ENCODE results near the gene LSS. TPM values are rescaled to one million over a fixed set of nuclear protein-coding genes. Genes with fewer than 3 reads are reported as not detected.
A peak's percentile ranks its signal among the peaks of the same experiment; 100 is the strongest.
"Not testable (repeated sequence)": the region's sequence is repeated elsewhere in the genome, so short reads cannot be mapped to it uniquely, and the experiment has no call there.

Gene LSS
- total RNA-seq, 4 donors from 2014 or later = 53.2 to 75.2 (median 62.3) TPM

- in situ Hi-C loops (cut with MboI; ENCODE audit: low pct_ligation_motif_present in 1 of 4, low pct_unique_long_range_greater_than_20kb in 1 of 4, low sequenced_read_pairs in 3 of 4) (no loop called here), intact Hi-C loops (cut with DNase I; ENCODE audit: low total_unique reads) (no loop called here)
- Histone ChIP-seq H3K9me3 (no peaks in the 10 kb centered on the region), H3K36me3 (no peaks in the 10 kb centered on the region), H3K4me1 (peaks cover 0 to 13% (median 8%) of the 10 kb centered on the region in 4 donors), H3K27ac (peak overlapping the region in 2 of 4 donors; percentile 85 to 87), H3K4me3 (no peak overlapping the region), H3K27me3 (no peaks in the 10 kb centered on the region)
- WGBS, 2 donors (ENCODE audit: low coverage in 1 of 2) = 84 to 91% methylated on average over 7 of the region's 7 CpGs
- DNase-seq = no peak
- TF ChIP-seq POLR2AphosphoS5 (IDR thresholded peaks at IDR 0.05) (no peak), CTCF (IDR thresholded peaks at IDR 0.05) (no peak), EP300 (IDR thresholded peaks at IDR 0.05; ENCODE audit: low read depth) (no peak), POLR2A (IDR thresholded peaks at IDR 0.05) (no peak)
Measured at GRCh38 chr21:46185716-46186115, 42.9 kb downstream of the LSS start.

GRCh38 chr21:46184625-46185555 lies 43.7 kb downstream of the LSS start:
- H3K9me3 ChIP-seq = no peaks in the 10 kb centered on the region
- in situ Hi-C loops (cut with MboI; ENCODE audit: low pct_ligation_motif_present in 1 of 4, low pct_unique_long_range_greater_than_20kb in 1 of 4, low sequenced_read_pairs in 3 of 4) = no loop called here
- H3K4me3 ChIP-seq = peak overlapping the region in 3 of 4 donors; percentile 35 to 53 (median 53)
- 15 to 45% methylated on average over 9 to 28 of the region's 30 CpGs for WGBS, 2 donors (ENCODE audit: low coverage in 1 of 2)
- DNase-seq = peak; percentile 81
- intact Hi-C loops (cut with DNase I; ENCODE audit: low total_unique reads) = no loop called here
- H3K36me3 ChIP-seq = no peaks in the 10 kb centered on the region
- H3K4me1 ChIP-seq = peaks cover 0 to 13% (median 8%) of the 10 kb centered on the region in 4 donors
- no peaks in the 10 kb centered on the region for H3K27me3 ChIP-seq
- peak in 1 of 5 experiments; percentile 16 for TF ChIP-seq CTCF (IDR thresholded peaks at IDR 0.05)
- no peak for TF ChIP-seq EP300 (IDR thresholded peaks at IDR 0.05; ENCODE audit: low read depth)
- TF ChIP-seq POLR2A (IDR thresholded peaks at IDR 0.05) = peak; percentile 20
- TF ChIP-seq POLR2AphosphoS5 (IDR thresholded peaks at IDR 0.05) = peak in 1 of 3 donors; percentile 15
- H3K27ac ChIP-seq = peak overlapping the region; percentile 61 to 91 (median 86)

GRCh38 chr21:46183910-46184624 lies 44.5 kb downstream of the LSS start, which contains the start of gene SPATC1L:
Gene SPATC1L, minus strand, starts transcription at chr21:46184459. Its CDS starts 1,643 bp downstream, at chr21:46182816.
- peak; percentile 66 for DNase-seq
- no peak for TF ChIP-seq CTCF (IDR thresholded peaks at IDR 0.05)
- TF ChIP-seq POLR2AphosphoS5 (IDR thresholded peaks at IDR 0.05) = no peak
- Histone ChIP-seq H3K27me3 (no peaks in the 10 kb centered on the region), H3K27ac (peak within 1 kb of the TSS; percentile 61 to 91 (median 86)), H3K9me3 (no peaks in the 10 kb centered on the region), H3K4me1 (peaks cover 0 to 12% (median 8%) of the 10 kb centered on the region in 4 donors), H3K36me3 (no peaks in the 10 kb centered on the region), H3K4me3 (peak within 1 kb of the TSS; percentile 39 to 65 (median 46))
- intact Hi-C loops (cut with DNase I; ENCODE audit: low total_unique reads) (no loop called here), in situ Hi-C loops (cut with MboI; ENCODE audit: low pct_ligation_motif_present in 1 of 4, low pct_unique_long_range_greater_than_20kb in 1 of 4, low sequenced_read_pairs in 3 of 4) (no loop called here)
- 40% methylated on average over 2 of the region's 24 CpGs; no CpG with 5 or more reads in 1 of the 2 donors for WGBS, 2 donors (ENCODE audit: low coverage in 1 of 2)

- DNase-seq; in situ Hi-C loops (cut with MboI; ENCODE audit: low pct_ligation_motif_present in 1 of 4, low pct_unique_long_range_greater_than_20kb in 1 of 4, low sequenced_read_pairs in 3 of 4); intact Hi-C loops (cut with DNase I; ENCODE audit: low total_unique reads); H3K27ac ChIP-seq; H3K9me3 ChIP-seq; H3K27me3 ChIP-seq; H3K4me1 ChIP-seq; H3K36me3 ChIP-seq: not testable (repeated sequence)
- peak overlapping the region in 2 of 4 donors; percentile 52 to 65 for H3K4me3 ChIP-seq
- WGBS, 2 donors (ENCODE audit: low coverage in 1 of 2) = 29% methylated on average over 1 of the region's 13 CpGs; no CpG with 5 or more reads in 1 of the 2 donors
Measured at GRCh38 chr21:46183337-46183909, 45.2 kb downstream of the LSS start.

All from transverse colon (tissue), 4 donors.